Aorta (tissue), 5 donors: Measurements from ENCODE around the gene EVI5. TPM values are rescaled to one million over a fixed set of nuclear protein-coding genes. Genes with fewer than 3 reads are reported as not detected.

Experiments used
- ATAC-seq: fragments of 200-7000 bp; cut with Tn5 transposase; one replicate; pipeline ENCODE4 v1.9.1; 2022; ENCODE audit warnings: moderate library complexity; ENCODE audit not compliant: low FRiP score
- DNase-seq, 2 donors: peaks; one replicate each; pipeline ENCODE4 v3.0.0-alpha.2; 2020
- H3K27ac ChIP-seq, 2 donors: one replicate each; pipeline ENCODE4 v1.5.1; 2013; ENCODE audit warnings: low read length in 2 of 2, mild to moderate bottlenecking in 2 of 2, moderate library complexity in 2 of 2, control low read depth in 1 of 2, inconsistent platforms in 1 of 2, low read depth in 1 of 2
- H3K27me3 ChIP-seq, 2 donors: one replicate each; pipeline ENCODE4 v1.6.1; 2013; ENCODE audit warnings: control low read depth in 1 of 2, low read length in 1 of 2, mild to moderate bottlenecking in 1 of 2, moderate library complexity in 1 of 2; ENCODE audit not compliant: insufficient read depth in 2 of 2, control insufficient read depth in 1 of 2
- H3K36me3 ChIP-seq, 2 donors: one replicate each; pipeline ENCODE4 v1.6.1; 2013; ENCODE audit warnings: control low read depth in 1 of 2, low read length in 1 of 2, mild to moderate bottlenecking in 1 of 2; ENCODE audit not compliant: insufficient read depth in 2 of 2, control insufficient read depth in 1 of 2
- H3K4me1 ChIP-seq, 2 donors: one replicate each; pipeline ENCODE4 v1.6.1; 2013; ENCODE audit warnings: low read length in 2 of 2, control low read depth in 1 of 2, mild to moderate bottlenecking in 1 of 2, moderate library complexity in 1 of 2; ENCODE audit not compliant: insufficient read depth in 2 of 2, control insufficient read depth in 1 of 2
- H3K4me3 ChIP-seq, 2 donors: one replicate each; pipeline ENCODE4 v1.5.1; 2013; ENCODE audit warnings: low read length in 2 of 2, control low read depth in 1 of 2, mild to moderate bottlenecking in 1 of 2
- H3K9me3 ChIP-seq: one replicate; pipeline ENCODE4 v1.6.1; 2013; ENCODE audit warnings: mild to moderate bottlenecking, low read length; ENCODE audit not compliant: control insufficient read depth
- WGBS, 2 donors: extraction: QIAGEN DNeasy Blood & Tissue Kit; methylation state at CpG; one replicate each; pipeline ENCODE4 v1.1.7; 2013; 5-methylcytosine and 5-hydroxymethylcytosine counted together
- intact Hi-C, 2 donors: fragments of 100-400 bp; cut with DNase I; formaldehyde crosslinking; loops; one replicate each; pipeline versions ENCODE4 v1.14.2 to v1.15.0; 2022
- polyA plus RNA-seq, 2 donors: library from polyadenylated mRNA; stranded (reverse); fragments of 200-250 nt; gene quantifications; one replicate each; pipeline ENCODE4 v1.2.3, GENCODE V29; 2013
- total RNA-seq, 2 donors: library from RNA; stranded (reverse); fragmentation: NEBNext Ultra II Directional; extraction: Animal tissue kit (Norgen Biotek cat#: 25700); gene quantifications; one replicate each; pipeline ENCODE4 v1.2.1, GENCODE V29; 2021
- donor health status: healthy with polysubstance abuse.
- donor health status: Bipolar disorder and iron deficiency.
- donor health status: DM: no; HTN: no; CAD: no.
- donor health status: DM: no; HTN: no; CAD: no.
- donor health status: DM: yes; HTN: yes; CAD: no.

Gene EVI5
- total and polyA plus RNA-seq, 4 donors: 8.3 to 54.7 (median 29.0) TPM

DNA sequence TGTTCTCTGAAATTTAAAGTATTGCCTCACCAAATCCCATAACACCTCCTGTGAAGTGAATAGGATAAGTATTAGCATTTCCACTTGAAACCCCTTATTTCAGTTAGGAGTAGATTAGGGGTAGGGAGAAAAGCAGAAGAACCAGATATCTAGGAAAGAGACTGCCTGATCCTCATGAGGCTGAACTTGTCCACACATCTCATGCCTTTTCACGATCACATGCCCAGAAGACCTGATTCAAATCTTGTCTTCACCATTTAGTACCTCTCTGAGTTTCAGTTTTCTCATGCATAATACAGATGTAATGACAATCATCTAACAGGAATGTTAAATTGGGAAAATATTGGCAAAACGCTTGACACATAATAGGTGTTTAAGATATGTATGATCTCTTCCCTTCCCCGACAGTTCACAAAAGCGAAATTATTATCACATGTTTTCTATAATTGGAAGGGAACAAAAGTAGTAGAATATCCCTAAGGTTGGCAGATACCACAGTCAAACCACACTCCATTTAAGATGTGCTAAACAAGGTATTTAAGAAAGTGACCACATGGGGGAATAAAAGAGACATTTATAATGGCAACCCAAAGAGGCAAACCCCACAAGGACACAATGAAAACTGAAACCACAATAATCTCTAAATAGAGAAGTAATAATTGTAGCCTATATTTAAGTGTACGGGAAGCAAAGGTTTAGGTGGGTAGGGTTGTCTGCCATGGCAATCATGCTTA lies 323.4 kb downstream of the EVI5 start:
- WGBS, 2 donors: 82 to 91% methylated on average over 5 of the region's 5 CpGs
- H3K27me3 ChIP-seq: no peaks in the 10 kb centered on the region
- ATAC-seq (no peak), DNase-seq (no peak)
- H3K4me1 ChIP-seq: no peaks in the 10 kb centered on the region
- H3K27ac ChIP-seq: no peak overlapping the region
- H3K4me3 ChIP-seq: no peak overlapping the region
- H3K9me3 ChIP-seq: no peaks in the 10 kb centered on the region
- intact Hi-C loops: no loop called here
- no peaks in the 10 kb centered on the region for H3K36me3 ChIP-seq

DNA sequence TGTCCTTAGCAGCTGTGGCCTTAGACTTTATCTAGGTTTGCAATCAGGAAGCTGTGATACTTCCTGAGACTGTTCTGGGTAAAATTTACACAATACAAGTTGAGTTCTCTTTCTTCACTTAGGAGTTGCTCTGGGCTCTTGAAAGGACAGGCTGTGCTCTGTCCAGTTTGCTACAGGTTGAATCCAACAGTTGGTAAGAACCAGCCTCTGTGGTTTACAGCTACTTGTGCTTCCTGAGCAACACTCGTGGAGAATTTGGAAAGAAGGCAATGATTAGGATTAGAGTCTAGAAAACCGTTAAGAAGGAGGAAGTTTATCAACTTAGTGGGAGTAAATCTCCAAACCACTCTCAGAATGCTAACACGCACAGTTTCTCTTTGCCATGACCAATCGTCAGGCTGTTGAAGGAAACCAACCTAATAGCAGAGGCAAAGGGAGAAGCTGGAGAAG lies 325.0 kb downstream of the EVI5 start:
- intact Hi-C loops: no loop called here
- no peaks in the 10 kb centered on the region for H3K36me3 ChIP-seq
- H3K9me3 ChIP-seq: no peaks in the 10 kb centered on the region
- 69 to 72% methylated on average over 4 of the region's 4 CpGs for WGBS, 2 donors
- no peak for ATAC-seq
- H3K27ac ChIP-seq: no peak overlapping the region
- no peak overlapping the region for H3K4me3 ChIP-seq
- H3K4me1 ChIP-seq: no peaks in the 10 kb centered on the region
- no peak for DNase-seq
- H3K27me3 ChIP-seq: no peaks in the 10 kb centered on the region

Other genes with a start within 250 kb of the EVI5 start
- 100 to 1,000 TPM; 778 to 824 TPM for gene RPL5, start 46.9 kb upstream of the EVI5 start, total RNA-seq
- 1,000 to 10,000 TPM; 1,953 to 3,435 TPM for gene RPL5, start 46.9 kb upstream of the EVI5 start, polyA plus RNA-seq
- gene DIPK1A, start 176.4 kb upstream of the EVI5 start, total RNA-seq: 10 to 100 TPM; 11.0 to 15.9 TPM
- 10 to 100 TPM in 1 of 2 donors, 1 to 10 TPM in 1; 4.9 to 10.6 TPM for gene DIPK1A, start 176.4 kb upstream of the EVI5 start, polyA plus RNA-seq